Activated CD8-positive, alpha-beta T cell treated with anti-CD3 and anti-CD28 coated beads for 36 hours (primary cell): ENCODE measurements around the gene RASSF4. TPM values are rescaled to one million over a fixed set of nuclear protein-coding genes. Genes with fewer than 3 reads are reported as not detected.

ENCODE experiments used
- ATAC-seq: fragments of 200-7000 bp; cut with Tn5 transposase; one replicate; pipeline ENCODE4 v1.10.0; 2021; ENCODE audit warnings: mild to moderate bottlenecking, moderate library complexity
- CTCF ChIA-PET: fragments of 350-600 bp; sonication (Branson Sonifier 250); formaldehyde crosslinking; loops from one replicate; lab custom pipeline; 2021; ENCODE audit warnings: antibody characterized with exemption; lab: Charles Lee
- POLR2A ChIA-PET: fragments of 350-600 bp; sonication (Branson Sonifier 250); formaldehyde crosslinking; loops from one replicate; lab custom pipeline; 2021; ENCODE audit warnings: antibody characterized with exemption; lab: Charles Lee
- DNase-seq: peaks from one replicate; pipeline ENCODE4 v3.0.0-alpha.2; 2020
- H3K27ac Mint-ChIP-seq: one replicate; pipeline ENCODE4 v1.8.0; 2021; ENCODE audit warnings: mild to moderate bottlenecking, mixed read lengths
- H3K27me3 Mint-ChIP-seq: one replicate; pipeline ENCODE4 v1.8.0; 2021; ENCODE audit warnings: mixed read lengths
- H3K36me3 Mint-ChIP-seq: one replicate; pipeline ENCODE4 v1.8.0; 2021; ENCODE audit warnings: low read depth, mixed read lengths
- H3K4me1 Mint-ChIP-seq: one replicate; pipeline ENCODE4 v1.8.0; 2021; ENCODE audit warnings: low read depth, mixed read lengths
- H3K4me3 Mint-ChIP-seq: one replicate; pipeline ENCODE4 v1.8.0; 2021; ENCODE audit warnings: mild to moderate bottlenecking, moderate library complexity, mixed read lengths
- H3K9me3 Mint-ChIP-seq: one replicate; pipeline ENCODE4 v1.8.0; 2021; ENCODE audit warnings: mixed read lengths
- CTCF ChIP-seq: fragments of 200-600 bp; IDR thresholded peaks from one replicate; pipeline ENCODE4 v1.8.0; 2022; ENCODE audit warnings: antibody characterized with exemption, mild to moderate bottlenecking
- intact Hi-C: fragments of 100-400 bp; cut with micrococcal nuclease; formaldehyde crosslinking; loops from one replicate; pipeline ENCODE4 v1.10.0; 2022
- total RNA-seq, 2 experiments: library from RNA; stranded (reverse); gene quantifications; one replicate each; pipeline ENCODE4 v1.2.3, GENCODE V29; 2021

Gene RASSF4
- total RNA-seq, 2 experiments from 2014 or later, result 1.8 to 1.9 TPM

- Mint-ChIP-seq H3K9me3 (peaks cover 10% of the 10 kb centered on the region), H3K36me3 (no peaks in the 10 kb centered on the region), H3K27me3 (no peaks in the 10 kb centered on the region), H3K27ac (no peak overlapping the region), H3K4me1 (no peaks in the 10 kb centered on the region), H3K4me3 (no peak overlapping the region)
- POLR2A ChIA-PET, result no interaction called here
- intact Hi-C loops, result no loop called here
- no peak for TF ChIP-seq CTCF
- CTCF ChIA-PET, result no interaction called here
- no peak for ATAC-seq
- no peak for DNase-seq
Observed at GRCh38 chr10:45023426-45023825, 63.8 kb downstream of the RASSF4 start.

DNA sequence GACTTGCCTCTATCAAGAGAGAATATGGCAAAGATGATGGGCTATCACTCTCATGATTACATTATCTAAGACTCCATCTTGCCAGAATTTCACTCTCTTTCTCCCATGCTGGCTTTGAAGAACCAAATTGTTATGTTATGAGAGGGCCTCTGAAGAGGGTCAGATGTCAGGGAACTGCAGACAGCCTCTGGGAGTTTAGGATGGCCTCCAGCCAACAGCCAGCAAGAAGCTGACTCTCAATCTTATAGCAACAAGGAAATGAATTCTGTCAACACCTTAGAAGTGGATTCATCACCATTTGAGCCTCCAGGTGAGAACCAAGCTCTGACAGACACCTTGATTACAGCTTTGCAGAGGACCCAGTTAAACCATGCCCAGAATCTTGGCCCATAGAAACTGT lies 74.7 kb downstream of the RASSF4 start:
- TF ChIP-seq CTCF, result no peak
- peaks cover 14% of the 10 kb centered on the region for H3K9me3 Mint-ChIP-seq
- H3K4me3 Mint-ChIP-seq, result no peak overlapping the region
- peaks cover 9% of the 10 kb centered on the region for H3K27me3 Mint-ChIP-seq
- CTCF ChIA-PET, result no interaction called here
- H3K36me3 Mint-ChIP-seq, result no peaks in the 10 kb centered on the region
- intact Hi-C loops, result no loop called here
- H3K4me1 Mint-ChIP-seq, result no peaks in the 10 kb centered on the region
- no peak overlapping the region for H3K27ac Mint-ChIP-seq
- POLR2A ChIA-PET, result no interaction called here
- ATAC-seq (no peak), DNase-seq (no peak)

DNA sequence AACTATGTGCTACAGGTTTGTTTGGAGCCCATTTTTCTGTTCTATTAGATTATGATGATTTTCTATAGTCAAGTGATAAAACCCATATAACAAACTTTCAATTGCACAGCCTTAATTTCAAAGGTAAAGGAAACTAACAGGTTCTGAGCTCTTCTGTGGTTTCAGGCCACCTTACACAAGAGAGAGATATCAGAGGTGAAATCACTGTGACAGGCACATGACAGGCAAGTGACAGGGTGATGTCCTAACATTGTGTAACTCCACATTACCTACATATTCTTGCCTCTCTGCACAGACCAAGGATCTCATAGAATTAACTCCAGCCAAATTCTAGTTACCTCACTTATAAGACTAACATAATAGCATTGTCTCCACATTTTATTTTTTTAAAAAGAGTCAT lies 76.1 kb downstream of the RASSF4 start:
- Mint-ChIP-seq H3K9me3 (peaks cover 11% of the 10 kb centered on the region), H3K4me1 (no peaks in the 10 kb centered on the region), H3K27ac (no peak overlapping the region), H3K27me3 (peaks cover 9% of the 10 kb centered on the region), H3K36me3 (no peaks in the 10 kb centered on the region), H3K4me3 (no peak overlapping the region)
- ATAC-seq (no peak), DNase-seq (no peak)
- ChIA-PET POLR2A (no interaction called here), CTCF (no interaction called here)
- TF ChIP-seq CTCF, result no peak
- intact Hi-C loops, result no loop called here

DNA sequence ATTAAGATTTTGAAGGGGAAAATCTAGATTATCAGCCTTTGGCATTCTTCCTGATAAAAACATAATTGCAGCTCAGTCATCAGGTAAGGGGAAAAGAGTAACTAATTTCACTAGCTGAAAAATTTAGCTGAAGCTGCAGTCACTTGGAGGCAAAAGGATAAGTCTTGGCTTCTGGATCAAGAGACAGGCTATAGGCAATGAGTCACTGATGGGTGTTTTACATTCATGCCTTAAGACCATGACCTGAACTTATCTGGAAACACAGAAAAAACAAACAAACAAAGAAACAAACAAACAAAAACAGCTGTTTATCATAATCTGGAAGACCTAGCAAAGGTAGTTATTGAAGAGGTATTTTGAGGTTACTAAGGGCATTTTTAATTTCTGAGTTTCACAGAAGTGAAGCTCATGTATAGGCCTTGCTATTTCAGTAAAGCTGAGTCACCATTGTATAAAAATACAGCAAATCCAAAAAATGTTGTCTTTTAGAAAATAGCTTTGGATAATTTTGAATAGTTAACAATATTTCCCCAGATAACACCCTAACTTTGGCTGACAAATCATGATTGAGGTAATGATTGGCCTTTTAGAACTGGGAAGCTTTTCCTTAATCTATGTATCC lies 81.4 kb downstream of the RASSF4 start:
- H3K27ac Mint-ChIP-seq, result no peak overlapping the region
- H3K4me3 Mint-ChIP-seq, result no peak overlapping the region
- H3K27me3 Mint-ChIP-seq, result peaks cover 8% of the 10 kb centered on the region
- ChIA-PET POLR2A (no interaction called here), CTCF (no interaction called here)
- no peaks in the 10 kb centered on the region for H3K36me3 Mint-ChIP-seq
- no peaks in the 10 kb centered on the region for H3K9me3 Mint-ChIP-seq
- intact Hi-C loops, result no loop called here
- ATAC-seq (no peak), DNase-seq (no peak)
- H3K4me1 Mint-ChIP-seq, result no peaks in the 10 kb centered on the region
- no peak for TF ChIP-seq CTCF

DNA sequence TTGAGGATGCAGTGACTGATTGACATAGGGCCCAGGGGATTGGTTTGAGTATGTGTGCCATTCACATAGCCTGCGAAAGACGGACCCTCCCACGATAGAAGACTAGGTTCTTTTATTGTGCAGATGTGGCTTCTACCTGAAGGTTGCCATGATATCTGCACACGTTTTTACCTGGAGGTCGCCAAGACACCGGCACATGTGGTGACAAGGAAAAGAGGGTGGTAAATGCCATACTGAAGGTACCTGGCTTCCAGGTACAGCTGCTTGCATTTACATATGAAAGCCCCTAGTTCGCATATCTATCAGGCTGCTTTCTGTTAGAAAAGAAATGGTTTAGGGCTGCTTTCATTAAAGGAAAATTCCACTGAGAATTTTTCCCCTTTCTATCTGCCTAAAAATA lies 84.7 kb downstream of the RASSF4 start:
- Mint-ChIP-seq H3K36me3 (peaks cover 2% of the 10 kb centered on the region), H3K27ac (no peak overlapping the region), H3K9me3 (peaks cover 6% of the 10 kb centered on the region), H3K4me3 (no peak overlapping the region), H3K27me3 (no peaks in the 10 kb centered on the region), H3K4me1 (no peaks in the 10 kb centered on the region)
- POLR2A ChIA-PET, result no interaction called here
- ATAC-seq, result no peak
- DNase-seq, result no peak
- TF ChIP-seq CTCF, result no peak
- intact Hi-C loops, result no loop called here
- CTCF ChIA-PET, result no interaction called here

Other genes with a start within 250 kb of the RASSF4 start
- not detected for gene TMEM72, start 48.5 kb upstream of the RASSF4 start, total RNA-seq
- gene DEPP1, start 19.0 kb downstream of the RASSF4 start, total RNA-seq, result under 1 TPM; 0.16 to 0.27 TPM
- gene ZNF22, start 41.1 kb downstream of the RASSF4 start, total RNA-seq, result 10 to 100 TPM; 34.4 to 37.6 TPM